H9 (cell line): ENCODE results near the gene SLAMF7. TPM values are rescaled to one million over a fixed set of nuclear protein-coding genes. Genes with fewer than 3 reads are reported as not detected.

ENCODE experiments used
- DNase-seq: peaks from one replicate; pipeline ENCODE4 v3.0.0-alpha.2; 2017
- H2AFZ ChIP-seq: one replicate; pipeline ENCODE4 v1.6.1; 2013; ENCODE audit warnings: mild to moderate bottlenecking, low read length, control low read depth, moderate library complexity
- H2AK5ac ChIP-seq: 2 replicates; pipeline ENCODE4 v1.6.1; 2013; ENCODE audit warnings: low read length, control low read depth, mixed read lengths; ENCODE audit not compliant: insufficient read length
- H2BK120ac ChIP-seq: one replicate; pipeline ENCODE4 v1.6.1; 2013; ENCODE audit warnings: low read depth, mild to moderate bottlenecking, low read length, control low read depth, inconsistent platforms; ENCODE audit not compliant: poor library complexity, severe bottlenecking
- H2BK12ac ChIP-seq: 2 replicates; pipeline ENCODE4 v1.6.1; 2013; ENCODE audit warnings: low read length, control low read depth, mixed read lengths, low read depth; ENCODE audit not compliant: insufficient read length
- H2BK15ac ChIP-seq: 2 replicates; pipeline ENCODE4 v1.6.1; 2013; ENCODE audit warnings: low read depth, low read length, control low read depth
- H2BK20ac ChIP-seq: one replicate; pipeline ENCODE4 v1.6.1; 2013; ENCODE audit warnings: low read depth, mild to moderate bottlenecking, low read length, control low read depth, inconsistent platforms; ENCODE audit not compliant: poor library complexity, severe bottlenecking
- H2BK5ac ChIP-seq: 2 replicates; pipeline ENCODE4 v1.6.1; 2013; ENCODE audit warnings: low read length, control low read depth, mixed read lengths; ENCODE audit not compliant: insufficient read length
- H3K14ac ChIP-seq: 2 replicates; pipeline ENCODE4 v1.6.1; 2013; ENCODE audit warnings: low read length, control low read depth; ENCODE audit not compliant: insufficient read depth
- H3K18ac ChIP-seq: 2 replicates; pipeline ENCODE4 v1.6.1; 2013; ENCODE audit warnings: low read depth, mild to moderate bottlenecking, mixed read lengths, low read length, control low read depth; ENCODE audit not compliant: insufficient read length
- H3K23ac ChIP-seq: 2 replicates; pipeline ENCODE4 v1.6.1; 2013; ENCODE audit warnings: low read length, control low read depth, mixed read lengths, low read depth; ENCODE audit not compliant: insufficient read length
- H3K23me2 ChIP-seq: 2 replicates; pipeline ENCODE4 v1.6.1; 2013; ENCODE audit warnings: low read depth, mild to moderate bottlenecking, mixed read lengths, low read length, control low read depth; ENCODE audit not compliant: insufficient read length, poor library complexity, severe bottlenecking
- H3K27ac ChIP-seq: 2 replicates; pipeline ENCODE4 v1.5.1; 2013; ENCODE audit warnings: low read length, control low read depth, mixed read lengths, low read depth; ENCODE audit not compliant: insufficient read length
- H3K27me3 ChIP-seq: 2 replicates; pipeline ENCODE4 v1.6.1; 2013; ENCODE audit warnings: low read length, control low read depth, inconsistent platforms; ENCODE audit not compliant: insufficient read depth
- H3K4ac ChIP-seq: 2 replicates; pipeline ENCODE4 v1.6.1; 2013; ENCODE audit warnings: low read depth, mild to moderate bottlenecking, control low read depth, inconsistent platforms, low read length, moderate library complexity
- H3K4me1 ChIP-seq: 2 replicates; pipeline ENCODE4 v1.6.1; 2013; ENCODE audit warnings: low read length, control low read depth, inconsistent platforms; ENCODE audit not compliant: insufficient read depth
- H3K4me2 ChIP-seq: 2 replicates; pipeline ENCODE4 v1.6.1; 2013; ENCODE audit warnings: low read length, control low read depth, mixed read lengths; ENCODE audit not compliant: insufficient read length, insufficient read depth
- H3K56ac ChIP-seq: 2 replicates; pipeline ENCODE4 v1.6.1; 2013; ENCODE audit warnings: low read depth, mild to moderate bottlenecking, mixed read lengths, low read length, control low read depth; ENCODE audit not compliant: insufficient read length
- H3K79me1 ChIP-seq: 2 replicates; pipeline ENCODE4 v1.6.1; 2013; ENCODE audit warnings: low read depth, mild to moderate bottlenecking, moderate library complexity, low read length, control low read depth, inconsistent platforms; ENCODE audit not compliant: insufficient read depth, poor library complexity, severe bottlenecking
- H3K79me2 ChIP-seq: 2 replicates; pipeline ENCODE4 v1.6.1; 2013; ENCODE audit warnings: low read length, control low read depth, inconsistent platforms; ENCODE audit not compliant: insufficient read depth
- H3K9ac ChIP-seq: 2 replicates; pipeline ENCODE4 v1.6.1; 2013; ENCODE audit warnings: low read length, control low read depth, mixed read lengths; ENCODE audit not compliant: insufficient read length; ENCODE audit errors: extremely low read depth
- H3K9me3 ChIP-seq: one replicate; pipeline ENCODE4 v1.6.1; 2013; ENCODE audit warnings: low read depth, low read length, inconsistent platforms; ENCODE audit not compliant: control insufficient read depth
- H3T11ph ChIP-seq: one replicate; pipeline ENCODE4 v1.6.1; 2013; ENCODE audit warnings: mild to moderate bottlenecking, low read length, control low read depth, inconsistent platforms
- H4K20me1 ChIP-seq: one replicate; pipeline ENCODE4 v1.6.1; 2013; ENCODE audit not compliant: control insufficient read depth, insufficient read length, insufficient read depth
- H4K5ac ChIP-seq: 2 replicates; pipeline ENCODE4 v1.6.1; 2013; ENCODE audit warnings: low read depth, mild to moderate bottlenecking, mixed read lengths, low read length, control low read depth; ENCODE audit not compliant: insufficient read length
- H4K8ac ChIP-seq: replicated peaks from 2 replicates; pipeline ENCODE4 v1.6.1; 2013; ENCODE audit warnings: low read length, control low read depth, mixed read lengths, low read depth; ENCODE audit not compliant: insufficient read length
- H4K91ac ChIP-seq: 2 replicates; pipeline ENCODE4 v1.6.1; 2013; ENCODE audit warnings: low read depth, mild to moderate bottlenecking, moderate library complexity, mixed read lengths, low read length, control low read depth; ENCODE audit not compliant: insufficient read length
- H3K27ac Mint-ChIP-seq, 3 experiments: 2 replicates in 2 of 3; 3 replicates in 1 of 3; pipeline ENCODE4 v1.8.0; 2020 to 2021; ENCODE audit warnings: mixed read lengths in 3 of 3, mild to moderate bottlenecking in 1 of 3, moderate library complexity in 1 of 3
- H3K27me3 Mint-ChIP-seq: 2 replicates; pipeline ENCODE4 v1.8.0; 2021; ENCODE audit warnings: low read depth, mild to moderate bottlenecking, moderate library complexity, mixed read lengths
- H3K36me3 Mint-ChIP-seq, 3 experiments: 2 replicates in 2 of 3; 3 replicates in 1 of 3; pipeline ENCODE4 v1.8.0; 2020 to 2021; ENCODE audit warnings: low read depth in 3 of 3, mixed read lengths in 3 of 3; ENCODE audit not compliant: insufficient read depth in 1 of 3
- H3K4me1 Mint-ChIP-seq, 2 experiments: 2 replicates each; pipeline ENCODE4 v1.8.0; 2020; ENCODE audit warnings: mixed read lengths in 2 of 2
- H3K4me3 Mint-ChIP-seq, 2 experiments: 2 replicates in 1 of 2; 3 replicates in 1 of 2; pipeline ENCODE4 v1.8.0; 2020 to 2021; ENCODE audit warnings: mild to moderate bottlenecking in 2 of 2, mixed read lengths in 2 of 2, moderate library complexity in 1 of 2
- H3K9me3 Mint-ChIP-seq, 2 experiments: 2 replicates in 1 of 2; 3 replicates in 1 of 2; pipeline ENCODE4 v1.8.0; 2020; ENCODE audit warnings: mild to moderate bottlenecking in 2 of 2, mixed read lengths in 2 of 2, moderate library complexity in 1 of 2
- CTCF ChIP-seq: fragments of 200-600 bp; sonication (generic); conservative IDR thresholded peaks from 3 replicates; pipeline ENCODE4 v1.8.0; 2021; ENCODE audit warnings: antibody characterized with exemption, mild to moderate bottlenecking
- WGBS: extraction: QIAGEN DNeasy Blood & Tissue Kit; methylation state at CpG from one replicate; pipeline ENCODE4 v1.1.7; 2013; ENCODE audit warnings: missing lambda C conversion rate, low lambda C conversion rate, mixed read lengths; ENCODE audit not compliant: insufficient read length; ENCODE audit errors: extremely low coverage; 5-methylcytosine and 5-hydroxymethylcytosine counted together
- total RNA-seq: library from RNA; stranded (reverse); gene quantifications from 2 replicates; pipeline ENCODE4 v1.2.1, GENCODE V29; 2021

Gene SLAMF7
- total RNA-seq, 1 experiment from 2014 or later, result not detected

DNA sequence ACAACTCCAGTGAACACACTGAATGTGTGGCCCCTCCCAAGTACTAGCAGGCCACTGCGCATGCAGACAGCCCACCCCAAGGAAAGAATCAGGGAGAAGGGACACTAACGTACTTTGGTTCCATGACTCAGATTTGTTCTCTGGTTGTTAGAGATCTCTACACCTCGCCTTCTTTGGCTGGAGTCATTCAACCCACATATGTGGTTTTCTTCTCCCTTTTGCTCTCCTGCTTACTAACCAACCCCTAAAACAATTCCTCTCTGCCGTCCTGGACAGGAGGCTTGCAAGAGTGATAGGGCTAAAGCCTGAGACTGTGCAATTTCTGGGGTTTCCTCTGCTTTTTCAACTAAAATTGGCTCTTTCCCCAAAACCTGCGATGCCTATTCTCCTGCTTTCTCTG lies 21.7 kb upstream of the SLAMF7 start:
- Histone ChIP-seq H3T11ph (no peak overlapping the region), H3K18ac (no peak overlapping the region), H3K4me2 (no peak overlapping the region), H2BK15ac (no peak overlapping the region), H4K91ac (no peak overlapping the region), H3K79me2 (no peaks in the 10 kb centered on the region), H4K20me1 (no peaks in the 10 kb centered on the region), H4K5ac (no peak overlapping the region), H3K9ac (no peak overlapping the region), H3K9me3 (no peaks in the 10 kb centered on the region), H3K27ac (no peak overlapping the region), H3K4me1 (no peaks in the 10 kb centered on the region), H2AFZ (no peak overlapping the region), H3K27me3 (no peaks in the 10 kb centered on the region), H3K23me2 (no peaks in the 10 kb centered on the region), H3K14ac (no peak overlapping the region), H4K8ac (no peak overlapping the region), H2AK5ac (no peak overlapping the region), H3K23ac (no peak overlapping the region), H3K56ac (no peak overlapping the region), H2BK5ac (no peak overlapping the region), H2BK120ac (no peak overlapping the region), H3K79me1 (no peaks in the 10 kb centered on the region), H2BK20ac (no peak overlapping the region), H2BK12ac (no peak overlapping the region), H3K4ac (no peak overlapping the region)
- H3K27me3 Mint-ChIP-seq, result peaks cover 1% of the 10 kb centered on the region; the same call in 1 of the 2 replicates
- H3K4me1 Mint-ChIP-seq, result no peaks in the 10 kb centered on the region
- TF ChIP-seq CTCF, result no peak
- no CpG with 5 or more reads among the region's 5 CpGs for WGBS
- peaks cover 6 to 7% of the 10 kb centered on the region in 2 experiments for H3K9me3 Mint-ChIP-seq
- no peak for DNase-seq
- H3K36me3 Mint-ChIP-seq, result peaks cover 0 to 7% (median 6%) of the 10 kb centered on the region in 3 experiments; a peak in 4 of 7 replicates
- no peak overlapping the region for H3K4me3 Mint-ChIP-seq
- no peak overlapping the region; a peak in 1 of 7 replicates for H3K27ac Mint-ChIP-seq
